Gastrocnemius medialis (tissue), 4 donors: ENCODE measurements around the gene SPACA7.

Experiments used
- POLR2A ChIP-seq, 2 donors: fragments of 450-650 bp; IDR thresholded peaks; one replicate each; pipeline ENCODE4 v1.6.1; 2017; ENCODE audit warnings: antibody characterized with exemption in 2 of 2, mild to moderate bottlenecking in 2 of 2, moderate library complexity in 2 of 2
- TF ChIP-seq, protein P1 (sequence below), 5 experiments: fragments of 450-650 bp in 3 of 5; fragments of 200-600 bp in 2 of 5; sonication (generic) in 2 of 5; IDR thresholded peaks in 4 of 5; conservative IDR thresholded peaks in 1 of 5; 1 replicate in 4 of 5; 2 replicates in 1 of 5; pipeline ENCODE4 v1.5.1; 2016 to 2019; ENCODE audit warnings: antibody characterized with exemption in 5 of 5, mild to moderate bottlenecking in 3 of 5, moderate library complexity in 3 of 5

GRCh38 chr13:112453874-112454647 is 77.9 kb downstream of the SPACA7 start:
- TF ChIP-seq, protein P1, sequence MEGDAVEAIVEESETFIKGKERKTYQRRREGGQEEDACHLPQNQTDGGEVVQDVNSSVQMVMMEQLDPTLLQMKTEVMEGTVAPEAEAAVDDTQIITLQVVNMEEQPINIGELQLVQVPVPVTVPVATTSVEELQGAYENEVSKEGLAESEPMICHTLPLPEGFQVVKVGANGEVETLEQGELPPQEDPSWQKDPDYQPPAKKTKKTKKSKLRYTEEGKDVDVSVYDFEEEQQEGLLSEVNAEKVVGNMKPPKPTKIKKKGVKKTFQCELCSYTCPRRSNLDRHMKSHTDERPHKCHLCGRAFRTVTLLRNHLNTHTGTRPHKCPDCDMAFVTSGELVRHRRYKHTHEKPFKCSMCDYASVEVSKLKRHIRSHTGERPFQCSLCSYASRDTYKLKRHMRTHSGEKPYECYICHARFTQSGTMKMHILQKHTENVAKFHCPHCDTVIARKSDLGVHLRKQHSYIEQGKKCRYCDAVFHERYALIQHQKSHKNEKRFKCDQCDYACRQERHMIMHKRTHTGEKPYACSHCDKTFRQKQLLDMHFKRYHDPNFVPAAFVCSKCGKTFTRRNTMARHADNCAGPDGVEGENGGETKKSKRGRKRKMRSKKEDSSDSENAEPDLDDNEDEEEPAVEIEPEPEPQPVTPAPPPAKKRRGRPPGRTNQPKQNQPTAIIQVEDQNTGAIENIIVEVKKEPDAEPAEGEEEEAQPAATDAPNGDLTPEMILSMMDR (IDR thresholded peaks at IDR 0.05 in 4 of 5, conservative IDR thresholded peaks at IDR 0.05 in 1 of 5): no peak
- no peak for TF ChIP-seq POLR2A (IDR thresholded peaks at IDR 0.05)
